Activated CD4-positive, alpha-beta T cell treated with anti-CD3 and anti-CD28 coated beads for 1 hour (primary cell): ENCODE results near the gene CARD18.

Source experiments
- DNase-seq: peaks from one replicate; pipeline ENCODE4 v3.0.0-alpha.2; 2020

CARD18 gene, protein sequence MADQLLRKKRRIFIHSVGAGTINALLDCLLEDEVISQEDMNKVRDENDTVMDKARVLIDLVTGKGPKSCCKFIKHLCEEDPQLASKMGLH

DNA sequence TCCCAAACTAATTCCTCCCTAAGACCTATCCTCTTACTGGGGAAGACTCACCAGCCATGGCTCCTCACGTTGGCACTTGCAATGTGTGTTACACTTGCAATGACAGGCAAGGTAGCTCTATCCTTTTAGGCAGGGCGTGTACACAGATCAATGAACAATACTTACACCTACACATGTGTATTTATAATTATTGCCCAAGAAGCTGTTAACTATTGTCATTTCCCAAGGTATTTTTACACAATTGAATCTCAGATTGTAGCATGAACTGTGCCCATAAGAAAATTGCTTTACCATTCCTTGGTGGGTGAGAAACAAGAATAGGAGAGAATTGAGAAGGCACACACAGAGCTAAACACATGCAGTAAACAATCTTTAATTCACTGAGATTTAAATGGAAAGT is at the start of gene CARD18:
Gene CARD18 (minus strand): TSS at position 101 of the 400 bp plus-strand sequence. CDS start 43 bp downstream, at position 58.
- DNase-seq = no peak

DNA sequence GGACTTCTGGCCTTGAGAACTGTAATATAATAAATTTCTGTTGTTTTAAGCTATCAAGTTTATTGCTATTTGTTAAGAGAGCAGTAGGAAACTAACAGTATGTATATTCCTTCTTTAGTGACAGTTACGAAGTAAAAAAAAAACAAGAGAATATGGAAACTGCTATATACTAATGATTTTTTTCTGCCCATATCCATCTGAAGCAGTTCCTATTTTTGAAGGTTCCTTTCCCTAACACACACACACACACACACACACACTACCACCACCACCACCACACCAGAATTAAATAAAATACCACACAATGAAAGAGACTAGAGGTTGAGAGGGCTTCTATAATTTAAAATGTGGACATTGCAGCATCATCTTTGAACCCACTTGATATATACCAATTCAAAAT is 44.4 kb upstream of the CARD18 start:
- DNase-seq = no peak

DNA sequence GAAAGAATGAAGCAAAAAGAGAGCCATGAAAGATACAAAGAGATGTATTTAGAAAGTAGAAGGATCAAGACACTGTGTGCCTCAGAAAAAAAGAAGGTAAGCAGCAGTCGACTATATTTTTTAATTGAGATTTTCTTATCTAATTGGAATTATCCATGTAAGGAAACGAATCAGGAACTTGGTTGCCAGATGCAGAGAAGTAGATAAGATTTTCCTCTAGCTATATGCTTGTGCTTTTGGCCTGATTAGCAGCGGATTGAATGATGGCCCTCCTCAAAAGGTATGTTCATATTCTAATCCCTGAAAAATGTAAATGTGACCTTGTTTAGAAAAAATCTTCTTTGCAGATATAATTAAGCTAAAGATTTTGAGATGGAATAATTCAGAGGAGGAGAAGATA is 43.9 kb upstream of the CARD18 start:
- DNase-seq = no peak

DNA sequence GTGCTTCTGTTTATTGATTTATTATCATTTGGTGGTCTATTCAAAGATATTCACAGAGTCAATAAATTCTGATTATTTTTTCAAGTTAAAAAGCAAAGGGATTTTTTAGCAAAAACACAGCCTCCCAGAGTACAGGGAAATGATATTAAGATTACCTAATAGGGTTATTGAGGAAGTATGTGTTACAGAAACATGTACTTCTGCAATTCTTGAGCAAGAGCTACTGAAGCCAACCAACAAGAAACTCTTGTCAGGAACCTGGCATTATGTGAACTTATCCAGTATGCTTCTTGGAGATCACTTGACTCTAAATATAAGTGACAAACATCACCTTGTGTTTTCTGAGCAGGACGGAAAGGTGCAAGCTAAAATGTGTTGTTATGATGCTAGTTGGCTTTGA is 42.0 kb upstream of the CARD18 start:
- no peak for DNase-seq

DNA sequence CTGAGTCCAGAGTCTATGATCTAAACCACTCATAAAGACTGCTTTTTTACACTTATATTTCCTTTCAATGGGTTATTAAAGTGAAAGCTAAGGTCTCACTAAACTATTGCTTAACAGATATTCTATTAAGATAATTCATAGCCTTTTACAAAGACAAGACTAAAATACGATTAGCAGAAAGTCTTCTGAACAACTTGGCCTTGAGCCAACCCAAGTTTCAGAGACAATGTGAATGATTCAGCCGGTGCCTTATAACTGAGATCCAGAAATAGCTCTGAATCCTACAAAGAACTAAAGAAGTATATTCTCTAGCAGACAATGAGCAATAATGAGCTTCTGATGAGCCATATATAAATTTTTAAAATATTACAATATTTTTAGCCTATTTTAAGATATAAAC is 41.5 kb upstream of the CARD18 start:
- DNase-seq = no peak

DNA sequence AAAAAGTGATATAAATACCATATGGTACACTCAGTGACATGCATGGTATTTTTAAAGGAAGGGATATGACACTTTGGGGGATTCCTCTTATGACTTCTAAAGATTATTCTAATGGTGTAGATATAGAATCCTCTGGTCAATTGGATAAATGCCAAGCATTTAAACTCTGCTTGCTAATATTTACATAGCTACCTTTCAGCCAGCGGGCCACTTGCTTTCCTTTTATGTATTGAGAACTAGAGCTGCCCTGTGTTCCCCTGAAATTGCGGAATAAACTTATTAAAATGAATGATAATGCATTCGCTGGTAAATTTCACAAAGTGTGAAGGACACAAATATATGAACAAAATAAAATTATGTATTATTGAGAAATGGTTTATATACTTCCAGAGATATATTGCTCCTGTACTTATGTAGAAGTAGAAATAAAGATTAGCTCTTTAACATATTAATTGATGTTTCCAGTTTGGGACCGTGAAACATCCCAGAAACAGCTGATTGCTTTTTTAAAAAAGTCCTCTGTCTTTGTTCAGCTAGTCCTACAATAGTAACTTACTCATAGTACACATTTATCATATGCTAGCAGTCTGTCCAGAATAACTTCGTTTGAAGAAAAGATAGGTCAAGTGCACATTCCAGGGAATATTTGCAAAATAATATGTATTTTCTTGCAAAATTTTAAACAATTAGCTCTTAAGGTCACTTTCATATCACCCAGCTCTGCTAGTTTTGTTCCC is 40.1 kb upstream of the CARD18 start:
- DNase-seq = no peak

DNA sequence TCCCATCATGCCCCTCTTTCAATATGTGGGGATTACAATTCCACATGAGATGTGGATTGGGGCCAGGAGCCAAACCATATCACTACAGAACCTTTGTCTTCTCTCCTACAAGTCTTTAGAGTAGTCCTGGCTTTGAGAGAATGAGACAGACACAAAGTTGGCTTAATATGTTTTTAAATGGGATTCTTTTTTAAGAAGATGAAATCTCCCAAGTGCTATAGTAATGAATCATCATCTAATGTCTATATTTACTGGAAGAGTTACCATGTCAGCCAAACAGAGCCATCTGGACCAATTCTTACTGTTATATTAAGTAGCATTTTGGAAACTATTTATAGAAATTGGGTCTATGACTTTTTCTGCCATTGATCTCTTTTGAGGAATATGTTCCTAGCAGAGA is 38.1 kb upstream of the CARD18 start:
- DNase-seq = no peak

DNA sequence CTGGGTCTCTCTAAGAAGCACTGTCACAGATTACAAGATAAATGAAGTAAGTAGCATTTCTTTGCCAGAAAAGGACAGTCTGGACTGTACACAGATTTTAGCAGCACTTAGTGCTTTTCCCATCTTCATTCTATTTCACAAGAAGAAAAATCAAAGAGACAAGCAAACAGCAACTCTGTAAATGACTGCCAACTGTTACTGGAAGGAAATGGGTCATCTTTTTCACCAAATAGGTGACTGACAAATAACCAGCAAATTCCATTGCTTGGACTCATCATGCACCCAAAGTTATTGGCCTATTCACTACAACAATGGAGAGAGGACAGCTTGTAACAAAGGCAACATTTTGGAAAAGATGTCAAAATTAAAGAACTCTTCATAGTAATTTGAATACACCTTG is 28.9 kb upstream of the CARD18 start:
- DNase-seq = no peak

DNA sequence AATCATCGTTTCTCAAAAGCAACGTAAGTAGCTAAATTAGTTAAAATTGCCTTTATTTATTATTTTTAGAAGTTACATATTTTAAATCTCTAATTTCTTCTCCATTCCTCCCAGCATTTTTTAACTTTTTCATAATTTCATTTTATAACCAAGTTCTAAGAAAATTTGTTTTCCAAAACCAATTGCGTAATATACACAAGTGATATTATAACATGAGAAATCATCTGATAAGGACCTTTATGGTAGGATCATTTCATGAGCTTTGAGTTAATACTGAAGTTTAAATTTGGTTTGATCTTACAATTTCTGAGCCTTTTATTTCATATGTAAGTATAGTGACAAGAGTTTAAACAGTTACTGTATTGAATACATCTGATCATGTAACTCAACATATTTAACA is 27.7 kb upstream of the CARD18 start:
- DNase-seq = no peak

DNA sequence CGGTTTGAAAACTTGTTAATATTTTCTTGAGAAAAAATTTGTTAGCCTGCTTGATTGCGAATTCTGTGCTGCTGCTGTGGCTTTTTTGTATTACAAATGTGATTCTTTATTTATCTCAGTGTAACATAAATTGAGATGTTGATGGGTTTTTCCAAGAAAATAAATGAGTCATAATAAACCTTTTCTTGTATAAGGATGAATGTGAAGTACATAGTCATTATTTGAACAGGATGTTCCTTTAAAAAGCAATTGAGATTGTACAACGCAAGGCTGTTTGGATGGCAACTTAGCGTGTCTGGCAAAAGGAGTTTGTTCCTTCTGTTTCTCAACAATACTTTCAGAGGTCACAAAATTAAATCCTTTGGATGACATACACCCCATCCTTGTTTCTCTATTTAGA is 24.6 kb upstream of the CARD18 start:
- DNase-seq = no peak

DNA sequence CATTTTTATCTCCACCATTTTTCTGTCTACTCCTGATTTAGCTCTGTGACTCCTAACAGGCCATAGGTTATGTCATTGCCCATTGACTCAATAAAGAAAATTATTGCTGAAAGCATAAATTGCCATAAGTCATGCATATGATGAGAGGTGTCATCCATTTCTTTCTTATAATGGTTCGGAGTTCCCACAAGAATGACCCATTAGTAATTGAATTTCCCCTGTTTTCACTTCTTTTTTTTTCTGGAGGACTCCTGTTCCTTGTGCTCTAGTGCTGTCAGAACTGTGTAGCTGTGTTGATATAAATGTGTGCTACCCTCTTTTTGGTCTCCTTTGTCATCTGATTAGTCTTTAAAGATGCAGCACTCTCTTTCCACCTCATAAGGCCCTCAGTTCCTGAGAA is 22.9 kb upstream of the CARD18 start:
- no peak for DNase-seq

DNA sequence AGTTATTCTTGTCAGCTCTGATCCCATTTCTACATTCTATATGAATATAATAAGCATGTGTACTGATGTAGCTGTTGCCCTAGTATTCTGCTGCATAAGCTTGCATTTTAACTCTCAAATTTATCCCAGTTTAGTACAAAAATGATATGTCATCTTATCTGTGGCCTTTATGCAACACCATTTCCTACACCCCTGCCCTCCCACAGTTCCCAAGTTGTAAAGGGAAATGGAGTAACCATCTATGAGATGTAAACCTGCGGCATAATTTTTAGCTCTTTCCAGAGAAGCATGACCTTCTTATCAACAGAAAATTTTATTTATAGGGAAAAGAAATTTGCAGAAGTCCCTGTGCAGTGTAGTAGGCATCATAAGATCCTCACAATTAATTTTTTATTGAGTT is 18.9 kb upstream of the CARD18 start:
- no peak for DNase-seq

DNA sequence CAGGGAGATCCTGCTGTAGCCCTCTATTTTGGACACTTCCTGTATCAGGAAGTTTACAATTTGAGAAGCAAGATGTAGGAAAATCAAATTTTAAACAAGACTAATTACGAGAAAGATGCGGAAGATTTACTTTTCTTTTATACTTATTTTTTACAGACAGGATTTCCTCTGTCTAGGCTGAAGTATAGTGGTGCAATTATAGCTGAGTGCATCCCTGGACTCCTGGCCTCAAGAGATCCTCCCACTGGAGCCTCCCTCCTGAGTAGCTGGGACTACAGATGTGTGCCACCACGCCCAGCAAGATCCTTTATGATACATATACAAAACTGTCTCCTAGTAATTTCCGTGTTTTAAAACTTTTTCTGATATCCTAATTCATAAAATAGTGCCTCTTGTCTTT is 17.2 kb upstream of the CARD18 start:
- DNase-seq = no peak

DNA sequence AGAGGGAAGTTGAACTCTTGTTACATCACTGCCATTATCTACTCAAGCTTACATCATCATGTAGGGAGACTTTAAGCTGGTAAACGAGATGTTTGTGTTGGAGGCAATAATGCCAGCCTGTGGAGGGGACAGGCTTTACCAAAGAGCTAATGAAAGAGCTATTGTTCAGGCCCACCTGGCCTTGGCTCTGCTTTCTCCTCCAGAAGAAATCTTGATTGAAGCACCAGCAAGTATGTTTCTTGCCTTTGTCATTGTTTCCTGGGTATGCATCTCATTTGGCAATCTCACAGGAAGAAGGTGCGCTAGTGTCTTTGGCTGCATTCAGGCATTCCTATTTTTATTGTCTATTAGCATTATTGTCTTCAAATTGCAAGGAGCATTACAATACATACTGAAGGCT is 16.7 kb upstream of the CARD18 start:
- no peak for DNase-seq

DNA sequence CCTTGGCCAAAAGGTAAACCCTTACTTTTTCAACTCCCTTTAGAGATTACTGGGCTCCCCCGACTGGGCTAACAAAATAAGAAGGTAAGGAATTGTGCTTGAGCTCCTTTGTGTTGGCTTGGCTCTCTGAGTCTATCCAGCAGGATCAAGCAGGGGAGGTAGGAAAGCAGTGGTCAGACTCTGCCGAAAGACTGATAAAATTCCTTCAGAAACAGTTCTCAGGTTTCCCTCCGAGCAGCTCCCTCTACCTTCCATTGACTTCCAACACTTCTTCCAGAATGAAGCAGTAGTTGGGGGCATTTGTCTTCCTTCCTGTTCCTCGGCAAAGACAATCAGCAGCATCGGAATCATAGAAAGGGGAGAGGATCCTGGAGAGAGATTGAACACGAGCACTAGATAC is 16.1 kb upstream of the CARD18 start:
- no peak for DNase-seq

DNA sequence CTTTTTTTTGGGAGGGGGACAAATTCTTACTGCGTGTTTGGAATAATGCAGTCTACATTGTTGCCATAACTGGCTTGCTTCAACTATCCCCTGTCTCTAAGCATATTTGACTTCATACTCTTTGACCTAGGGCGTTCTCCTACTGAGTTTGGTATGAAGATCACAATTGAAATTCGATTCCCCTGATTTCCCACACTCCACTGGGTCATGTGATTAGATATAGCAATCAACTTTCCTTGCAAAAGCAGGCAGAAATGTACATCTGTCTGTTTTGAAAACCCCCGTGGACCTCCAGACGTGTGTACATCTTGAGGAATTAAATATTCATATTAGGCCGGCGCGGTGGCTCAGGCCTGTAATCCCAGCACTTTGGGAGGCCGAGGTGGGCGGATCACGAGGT is 13.8 kb upstream of the CARD18 start:
- no peak for DNase-seq

DNA sequence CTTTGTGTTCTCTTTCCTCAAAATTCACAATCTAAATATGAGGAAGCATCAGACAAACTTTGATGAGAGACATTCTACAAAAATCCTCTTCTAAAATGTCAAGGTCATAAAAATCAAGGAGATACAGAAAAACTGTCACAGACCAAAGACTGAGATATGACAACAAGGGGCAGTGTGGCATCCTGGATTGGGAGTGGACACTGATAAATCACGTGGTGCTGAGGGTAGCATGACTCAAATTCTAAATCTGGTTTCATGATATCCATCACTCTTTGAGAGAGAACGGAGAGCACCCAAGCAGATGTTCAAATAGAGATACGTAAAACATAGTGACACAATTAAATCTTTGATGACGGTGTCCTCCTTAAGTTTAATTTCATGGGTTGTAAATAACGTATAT is 13.0 kb upstream of the CARD18 start:
- no peak for DNase-seq

DNA sequence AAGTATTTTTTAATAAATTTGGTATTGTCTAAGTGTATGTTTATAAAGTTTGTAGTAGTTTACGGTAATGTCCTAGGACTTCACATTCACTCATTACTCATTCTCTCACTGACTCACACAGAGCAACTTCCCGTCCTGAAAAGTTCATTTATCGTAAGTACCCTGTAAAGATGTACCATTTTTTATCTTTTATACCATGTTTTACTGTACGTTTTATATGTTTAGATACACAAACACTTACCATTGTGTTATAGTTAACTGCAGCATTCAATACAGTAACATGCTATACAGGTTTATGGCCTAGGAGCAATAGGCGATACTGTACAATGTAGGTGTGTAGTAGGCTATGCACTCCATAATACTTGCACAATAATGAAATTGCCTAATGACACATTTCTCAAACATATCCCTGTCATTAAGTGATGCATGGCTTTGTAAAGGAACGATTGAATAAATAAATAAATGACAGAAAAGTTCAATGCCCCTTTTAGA is 12.5 kb upstream of the CARD18 start:
- no peak for DNase-seq

DNA sequence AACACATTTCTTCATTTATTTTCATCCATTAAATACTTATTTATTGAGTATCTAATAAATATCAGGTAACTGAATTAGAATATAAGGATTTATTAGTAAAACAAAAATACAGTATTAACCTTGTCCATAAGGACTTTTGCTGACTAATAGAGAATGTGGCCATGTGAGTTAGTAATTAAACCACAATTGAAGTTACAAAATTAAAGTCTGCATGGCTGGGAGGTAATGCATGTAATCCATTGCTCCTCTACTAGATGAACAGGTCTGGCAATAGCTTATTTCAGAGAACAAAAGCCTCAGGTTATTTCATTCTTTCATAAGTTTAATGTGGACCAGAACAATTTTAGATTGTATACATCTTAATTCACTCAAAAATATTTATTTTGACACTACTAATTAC is 9.9 kb upstream of the CARD18 start:
- no peak for DNase-seq

DNA sequence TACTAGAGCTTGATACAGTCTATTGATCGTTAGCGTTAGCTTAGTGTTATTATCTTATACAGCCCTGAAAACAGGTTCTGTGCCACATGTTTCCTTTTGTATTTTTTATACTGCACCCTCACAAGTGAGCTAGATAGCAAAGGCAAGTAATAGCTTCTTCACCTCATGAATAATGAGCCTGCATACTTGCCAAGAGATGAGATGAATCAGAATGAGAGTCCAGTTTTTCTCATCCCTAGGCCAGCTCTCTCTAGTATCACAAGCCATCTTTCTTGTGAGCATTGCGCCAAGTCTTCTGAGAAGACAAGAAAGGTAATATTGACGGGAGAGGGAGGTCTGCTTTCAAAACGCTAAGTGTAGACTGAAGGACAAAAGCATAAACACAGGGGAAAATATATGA is 8.7 kb upstream of the CARD18 start:
- DNase-seq = no peak

DNA sequence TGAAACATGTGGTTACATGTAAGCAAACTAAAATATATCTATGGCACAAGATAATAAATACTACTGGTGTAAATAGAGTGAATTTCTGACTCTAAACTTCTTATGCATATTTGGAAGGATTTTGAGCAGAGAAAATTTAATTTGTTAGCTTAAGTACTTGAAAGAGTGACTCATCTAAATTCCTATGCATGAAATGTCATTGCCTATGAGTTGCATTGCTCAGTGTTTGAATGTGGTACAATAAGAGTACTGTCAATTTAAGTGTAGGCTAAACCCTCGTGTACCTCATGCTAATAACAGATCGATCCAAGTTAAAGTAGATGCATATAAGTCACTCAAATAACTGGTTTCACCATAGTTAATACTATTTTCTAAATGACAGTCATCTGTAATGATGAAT is 5.3 kb upstream of the CARD18 start:
- no peak for DNase-seq

DNA sequence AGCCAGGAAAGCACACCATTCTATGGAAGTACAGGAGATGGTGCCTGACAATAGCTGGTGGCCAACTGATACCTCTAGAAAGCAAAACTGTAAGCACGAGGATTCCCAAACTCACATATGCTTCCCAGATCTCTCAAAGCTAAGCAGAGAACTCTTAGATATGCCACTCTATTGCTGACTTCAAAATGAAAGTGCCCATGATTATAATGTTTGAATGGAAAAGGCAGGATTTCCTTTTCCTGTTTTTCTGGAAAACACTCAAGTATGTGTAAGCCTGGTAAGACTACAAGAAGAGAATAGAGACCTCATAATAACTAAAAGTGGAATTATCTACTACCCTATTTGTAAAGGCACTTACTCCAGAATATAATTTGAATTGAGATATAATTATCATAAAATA is 2.6 kb upstream of the CARD18 start:
- DNase-seq = no peak

DNA sequence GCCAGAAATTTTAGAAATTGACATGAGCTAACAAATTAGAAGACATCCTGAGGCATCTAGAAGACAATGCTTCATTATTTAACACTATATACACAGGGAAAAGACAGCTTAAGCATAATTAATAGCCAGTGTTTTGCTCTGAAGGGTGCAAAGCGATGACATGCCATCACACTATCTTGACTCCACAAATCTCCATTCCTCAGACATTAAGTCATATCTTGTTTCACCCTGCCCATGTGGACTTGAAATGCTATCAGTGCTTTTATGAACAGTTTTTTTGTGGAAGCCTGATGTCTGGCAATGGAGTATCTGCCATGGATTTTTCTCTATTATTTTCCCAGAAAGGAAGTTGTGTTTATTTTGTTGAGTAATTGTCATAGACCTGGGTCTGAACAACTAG is 2.3 kb downstream of the CARD18 start:
- DNase-seq = no peak

DNA sequence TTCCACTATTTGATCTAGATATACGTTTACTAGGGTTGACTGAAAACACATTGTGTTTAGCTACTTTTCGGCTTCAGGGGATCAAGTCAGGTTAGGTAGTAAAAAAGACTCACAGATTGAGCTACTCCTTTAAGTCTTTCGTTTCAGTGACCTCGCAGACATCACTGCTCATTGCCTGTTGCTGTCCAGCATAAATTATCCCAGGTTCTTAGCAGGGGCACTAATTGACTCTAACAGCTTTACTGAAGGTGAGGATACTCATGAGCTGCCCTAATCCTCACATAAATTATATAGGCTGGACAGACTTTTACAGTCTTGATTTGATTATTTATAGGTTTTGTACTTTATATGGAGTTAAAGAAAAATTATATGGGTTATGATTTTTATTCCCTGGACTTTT is 3.7 kb downstream of the CARD18 start:
- no peak for DNase-seq
